HepG2 (cell line): ENCODE data around the gene PPP1CB. TPM values are rescaled to one million over a fixed set of nuclear protein-coding genes. Genes with fewer than 3 reads are reported as not detected.

Experiments
- ARHGAP35 ChIP-seq: sonication (generic); formaldehyde crosslinking; IDR thresholded peaks from 2 replicates; pipeline ENCODE4 v1.9.0; 2022; ENCODE audit warnings: mild to moderate bottlenecking, inconsistent platforms, moderate library complexity, missing genetic modification reagents, borderline replicate concordance
- ATF3 ChIP-seq: sonication (generic); formaldehyde crosslinking; IDR thresholded peaks from 2 replicates; pipeline ENCODE4 v1.4.0; 2020; ENCODE audit warnings: missing genetic modification reagents
- CBX5 ChIP-seq: sonication (generic); formaldehyde crosslinking; IDR thresholded peaks from 2 replicates; pipeline ENCODE4 v1.4.0; 2020; ENCODE audit warnings: missing genetic modification reagents, borderline replicate concordance
- FLYWCH1 ChIP-seq: sonication (generic); formaldehyde crosslinking; IDR thresholded peaks from 2 replicates; pipeline ENCODE4 v1.8.1; 2023; ENCODE audit warnings: mild to moderate bottlenecking, missing genetic modification reagents
- ISL2 ChIP-seq: sonication (generic); formaldehyde crosslinking; IDR thresholded peaks from 2 replicates; pipeline ENCODE4 v1.5.0; 2020; ENCODE audit warnings: missing genetic modification reagents
- KLF6 ChIP-seq: IDR thresholded peaks from 2 replicates; pipeline ENCODE4 v1.8.0; 2016; ENCODE audit warnings: missing biosample characterization, missing genetic modification reagents
- NR1H2 ChIP-seq: sonication (generic); formaldehyde crosslinking; IDR thresholded peaks from 2 replicates; pipeline ENCODE4 v1.8.1; 2022; ENCODE audit warnings: low read depth, missing genetic modification reagents, borderline replicate concordance
- RARA ChIP-seq: IDR thresholded peaks from 2 replicates; pipeline ENCODE4 v1.6.1; 2016; ENCODE audit warnings: missing genetic modification reagents, missing compliant biosample characterization
- SMC3 ChIP-seq: IDR thresholded peaks from 2 replicates; pipeline ENCODE4 v1.6.1; 2011; ENCODE audit warnings: low read length, improper control_type of control experiment
- ZNF160 ChIP-seq: sonication (generic); formaldehyde crosslinking; IDR thresholded peaks from 2 replicates; pipeline ENCODE4 v1.8.0; 2022; ENCODE audit warnings: mild to moderate bottlenecking, inconsistent platforms, missing genetic modification reagents
- ZNF235 ChIP-seq: sonication (generic); formaldehyde crosslinking; IDR thresholded peaks from 2 replicates; pipeline ENCODE4 v1.8.1; 2023; ENCODE audit warnings: mild to moderate bottlenecking, missing genetic modification reagents, borderline replicate concordance
- ZNF3 ChIP-seq: IDR thresholded peaks from 2 replicates; pipeline ENCODE4 v1.7.0; 2017; ENCODE audit warnings: inconsistent platforms
- ZNF510 ChIP-seq: sonication (generic); formaldehyde crosslinking; IDR thresholded peaks from 2 replicates; pipeline ENCODE4 v1.4.0; 2020; ENCODE audit warnings: low read depth, mild to moderate bottlenecking, missing genetic modification reagents
- ZNF672 ChIP-seq: sonication (generic); formaldehyde crosslinking; IDR thresholded peaks from 2 replicates; pipeline ENCODE4 v1.8.1; 2022; ENCODE audit warnings: missing genetic modification reagents
- polyA plus RNA-seq, 8 experiments: library from polyadenylated mRNA; depleted of rRNA in 3 of 8; stranded (reverse) in 7 of 8; unstranded in 1 of 8; fragments of >200 nt; fragmentation: Illumina TruSeq in 4 of 8; extraction: Trizol in 4 of 8; gene quantifications; 2 replicates each; pipeline versions ENCODE4 v1.2.1 to v1.2.3, GENCODE V29; 2011 to 2016; ENCODE audit warnings: low read depth in 4 of 8, missing spikeins in 1 of 8, mixed read lengths in 1 of 8; ENCODE audit not compliant: insufficient read depth in 1 of 8
- total RNA-seq, 5 experiments: library from RNA; depleted of rRNA; stranded (reverse); fragments of >200 nt; fragmentation: Illumina TruSeq; extraction: Trizol; gene quantifications; 2 replicates each; pipeline ENCODE4 v1.2.3, GENCODE V29; 2016; ENCODE audit warnings: low read depth in 1 of 5
- TF ChIP-seq, protein P1 (sequence below): sonication (generic); formaldehyde crosslinking; IDR thresholded peaks from 2 replicates; pipeline ENCODE4 v1.9.0; 2021; ENCODE audit warnings: mild to moderate bottlenecking, missing genetic modification reagents
- TF ChIP-seq, protein P2 (sequence below): sonication (generic); formaldehyde crosslinking; IDR thresholded peaks from 2 replicates; pipeline ENCODE4 v1.4.0; 2020; ENCODE audit warnings: mild to moderate bottlenecking, low read depth, missing genetic modification reagents
- TF ChIP-seq, protein P3 (sequence below): sonication (generic); formaldehyde crosslinking; conservative IDR thresholded peaks from 2 replicates; pipeline ENCODE4 v1.8.0; 2022; ENCODE audit warnings: low read depth, missing genetic modification reagents
- TF ChIP-seq, protein P4 (sequence below): sonication (generic); formaldehyde crosslinking; IDR thresholded peaks from 2 replicates; pipeline ENCODE4 v1.5.0; 2020; ENCODE audit warnings: mild to moderate bottlenecking, missing genetic modification reagents

Gene PPP1CB
- total and polyA plus RNA-seq, 2 of the 13 experiments (the other 11 are each of a cell fraction or from before 2014, with no cell fraction given): 46.9 to 109 TPM

- TF ChIP-seq, protein P1, sequence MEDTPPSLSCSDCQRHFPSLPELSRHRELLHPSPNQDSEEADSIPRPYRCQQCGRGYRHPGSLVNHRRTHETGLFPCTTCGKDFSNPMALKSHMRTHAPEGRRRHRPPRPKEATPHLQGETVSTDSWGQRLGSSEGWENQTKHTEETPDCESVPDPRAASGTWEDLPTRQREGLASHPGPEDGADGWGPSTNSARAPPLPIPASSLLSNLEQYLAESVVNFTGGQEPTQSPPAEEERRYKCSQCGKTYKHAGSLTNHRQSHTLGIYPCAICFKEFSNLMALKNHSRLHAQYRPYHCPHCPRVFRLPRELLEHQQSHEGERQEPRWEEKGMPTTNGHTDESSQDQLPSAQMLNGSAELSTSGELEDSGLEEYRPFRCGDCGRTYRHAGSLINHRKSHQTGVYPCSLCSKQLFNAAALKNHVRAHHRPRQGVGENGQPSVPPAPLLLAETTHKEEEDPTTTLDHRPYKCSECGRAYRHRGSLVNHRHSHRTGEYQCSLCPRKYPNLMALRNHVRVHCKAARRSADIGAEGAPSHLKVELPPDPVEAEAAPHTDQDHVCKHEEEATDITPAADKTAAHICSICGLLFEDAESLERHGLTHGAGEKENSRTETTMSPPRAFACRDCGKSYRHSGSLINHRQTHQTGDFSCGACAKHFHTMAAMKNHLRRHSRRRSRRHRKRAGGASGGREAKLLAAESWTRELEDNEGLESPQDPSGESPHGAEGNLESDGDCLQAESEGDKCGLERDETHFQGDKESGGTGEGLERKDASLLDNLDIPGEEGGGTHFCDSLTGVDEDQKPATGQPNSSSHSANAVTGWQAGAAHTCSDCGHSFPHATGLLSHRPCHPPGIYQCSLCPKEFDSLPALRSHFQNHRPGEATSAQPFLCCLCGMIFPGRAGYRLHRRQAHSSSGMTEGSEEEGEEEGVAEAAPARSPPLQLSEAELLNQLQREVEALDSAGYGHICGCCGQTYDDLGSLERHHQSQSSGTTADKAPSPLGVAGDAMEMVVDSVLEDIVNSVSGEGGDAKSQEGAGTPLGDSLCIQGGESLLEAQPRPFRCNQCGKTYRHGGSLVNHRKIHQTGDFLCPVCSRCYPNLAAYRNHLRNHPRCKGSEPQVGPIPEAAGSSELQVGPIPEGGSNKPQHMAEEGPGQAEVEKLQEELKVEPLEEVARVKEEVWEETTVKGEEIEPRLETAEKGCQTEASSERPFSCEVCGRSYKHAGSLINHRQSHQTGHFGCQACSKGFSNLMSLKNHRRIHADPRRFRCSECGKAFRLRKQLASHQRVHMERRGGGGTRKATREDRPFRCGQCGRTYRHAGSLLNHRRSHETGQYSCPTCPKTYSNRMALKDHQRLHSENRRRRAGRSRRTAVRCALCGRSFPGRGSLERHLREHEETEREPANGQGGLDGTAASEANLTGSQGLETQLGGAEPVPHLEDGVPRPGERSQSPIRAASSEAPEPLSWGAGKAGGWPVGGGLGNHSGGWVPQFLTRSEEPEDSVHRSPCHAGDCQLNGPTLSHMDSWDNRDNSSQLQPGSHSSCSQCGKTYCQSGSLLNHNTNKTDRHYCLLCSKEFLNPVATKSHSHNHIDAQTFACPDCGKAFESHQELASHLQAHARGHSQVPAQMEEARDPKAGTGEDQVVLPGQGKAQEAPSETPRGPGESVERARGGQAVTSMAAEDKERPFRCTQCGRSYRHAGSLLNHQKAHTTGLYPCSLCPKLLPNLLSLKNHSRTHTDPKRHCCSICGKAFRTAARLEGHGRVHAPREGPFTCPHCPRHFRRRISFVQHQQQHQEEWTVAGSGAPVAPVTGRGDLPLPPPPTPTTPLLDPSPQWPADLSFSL: no peak
- no peak for TF ChIP-seq SMC3
- TF ChIP-seq ZNF235 (CRISPR knock-in tag): peak; percentile 3; the same call in 1 of the 2 replicates
- TF ChIP-seq ISL2 (CRISPR knock-in tag): peak; percentile 32
- TF ChIP-seq ATF3 (CRISPR knock-in tag): peak; percentile 51
- peak; percentile 77; the same call in 1 of the 2 replicates for TF ChIP-seq CBX5 (CRISPR knock-in tag)
- peak; percentile 65; the same call in 1 of the 2 replicates for TF ChIP-seq RARA (CRISPR knock-in tag)
- TF ChIP-seq ARHGAP35 (CRISPR knock-in tag): peak; percentile 95
- TF ChIP-seq ZNF672 (CRISPR knock-in tag): peak; percentile 19; the same call in 1 of the 2 replicates
- TF ChIP-seq, protein P2, sequence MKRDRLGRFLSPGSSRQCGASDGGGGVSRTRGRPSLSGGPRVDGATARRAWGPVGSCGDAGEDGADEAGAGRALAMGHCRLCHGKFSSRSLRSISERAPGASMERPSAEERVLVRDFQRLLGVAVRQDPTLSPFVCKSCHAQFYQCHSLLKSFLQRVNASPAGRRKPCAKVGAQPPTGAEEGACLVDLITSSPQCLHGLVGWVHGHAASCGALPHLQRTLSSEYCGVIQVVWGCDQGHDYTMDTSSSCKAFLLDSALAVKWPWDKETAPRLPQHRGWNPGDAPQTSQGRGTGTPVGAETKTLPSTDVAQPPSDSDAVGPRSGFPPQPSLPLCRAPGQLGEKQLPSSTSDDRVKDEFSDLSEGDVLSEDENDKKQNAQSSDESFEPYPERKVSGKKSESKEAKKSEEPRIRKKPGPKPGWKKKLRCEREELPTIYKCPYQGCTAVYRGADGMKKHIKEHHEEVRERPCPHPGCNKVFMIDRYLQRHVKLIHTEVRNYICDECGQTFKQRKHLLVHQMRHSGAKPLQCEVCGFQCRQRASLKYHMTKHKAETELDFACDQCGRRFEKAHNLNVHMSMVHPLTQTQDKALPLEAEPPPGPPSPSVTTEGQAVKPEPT (CRISPR knock-in tag): peak; percentile 87; the same call in 1 of the 2 replicates
- TF ChIP-seq, protein P3, sequence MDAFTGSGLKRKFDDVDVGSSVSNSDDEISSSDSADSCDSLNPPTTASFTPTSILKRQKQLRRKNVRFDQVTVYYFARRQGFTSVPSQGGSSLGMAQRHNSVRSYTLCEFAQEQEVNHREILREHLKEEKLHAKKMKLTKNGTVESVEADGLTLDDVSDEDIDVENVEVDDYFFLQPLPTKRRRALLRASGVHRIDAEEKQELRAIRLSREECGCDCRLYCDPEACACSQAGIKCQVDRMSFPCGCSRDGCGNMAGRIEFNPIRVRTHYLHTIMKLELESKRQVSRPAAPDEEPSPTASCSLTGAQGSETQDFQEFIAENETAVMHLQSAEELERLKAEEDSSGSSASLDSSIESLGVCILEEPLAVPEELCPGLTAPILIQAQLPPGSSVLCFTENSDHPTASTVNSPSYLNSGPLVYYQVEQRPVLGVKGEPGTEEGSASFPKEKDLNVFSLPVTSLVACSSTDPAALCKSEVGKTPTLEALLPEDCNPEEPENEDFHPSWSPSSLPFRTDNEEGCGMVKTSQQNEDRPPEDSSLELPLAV (CRISPR knock-in tag): no peak
- TF ChIP-seq ZNF3 (CRISPR knock-in tag): peak; percentile 26; the same call in 1 of the 2 replicates
- no peak for TF ChIP-seq ZNF510 (CRISPR knock-in tag)
- no peak for TF ChIP-seq FLYWCH1 (CRISPR knock-in tag)
- TF ChIP-seq NR1H2 (CRISPR knock-in tag): peak; percentile 80; the same call in 1 of the 2 replicates
- TF ChIP-seq, protein P4, sequence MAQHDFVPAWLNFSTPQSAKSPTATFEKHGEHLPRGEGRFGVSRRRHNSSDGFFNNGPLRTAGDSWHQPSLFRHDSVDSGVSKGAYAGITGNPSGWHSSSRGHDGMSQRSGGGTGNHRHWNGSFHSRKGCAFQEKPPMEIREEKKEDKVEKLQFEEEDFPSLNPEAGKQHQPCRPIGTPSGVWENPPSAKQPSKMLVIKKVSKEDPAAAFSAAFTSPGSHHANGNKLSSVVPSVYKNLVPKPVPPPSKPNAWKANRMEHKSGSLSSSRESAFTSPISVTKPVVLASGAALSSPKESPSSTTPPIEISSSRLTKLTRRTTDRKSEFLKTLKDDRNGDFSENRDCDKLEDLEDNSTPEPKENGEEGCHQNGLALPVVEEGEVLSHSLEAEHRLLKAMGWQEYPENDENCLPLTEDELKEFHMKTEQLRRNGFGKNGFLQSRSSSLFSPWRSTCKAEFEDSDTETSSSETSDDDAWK (CRISPR knock-in tag): no peak
- peak; percentile 88 for TF ChIP-seq ZNF160 (CRISPR knock-in tag)
- peak; percentile 42; the same call in 1 of the 2 replicates for TF ChIP-seq KLF6 (CRISPR knock-in tag)
These were observed at the start of gene PPP1CB (continued) for GRCh38 chr2:28751252-28751955.
